Measurements from ENCODE around the gene ATXN1. TPM values are rescaled to one million over a fixed set of nuclear protein-coding genes. Genes with fewer than 3 reads are reported as not detected.
"Not testable (repeated sequence)": the region's sequence is repeated elsewhere in the genome, so short reads cannot be mapped to it uniquely, and the experiment has no call there.

Gene ATXN1
- total RNA-seq, 1 donor: 48.5 TPM

DNA sequence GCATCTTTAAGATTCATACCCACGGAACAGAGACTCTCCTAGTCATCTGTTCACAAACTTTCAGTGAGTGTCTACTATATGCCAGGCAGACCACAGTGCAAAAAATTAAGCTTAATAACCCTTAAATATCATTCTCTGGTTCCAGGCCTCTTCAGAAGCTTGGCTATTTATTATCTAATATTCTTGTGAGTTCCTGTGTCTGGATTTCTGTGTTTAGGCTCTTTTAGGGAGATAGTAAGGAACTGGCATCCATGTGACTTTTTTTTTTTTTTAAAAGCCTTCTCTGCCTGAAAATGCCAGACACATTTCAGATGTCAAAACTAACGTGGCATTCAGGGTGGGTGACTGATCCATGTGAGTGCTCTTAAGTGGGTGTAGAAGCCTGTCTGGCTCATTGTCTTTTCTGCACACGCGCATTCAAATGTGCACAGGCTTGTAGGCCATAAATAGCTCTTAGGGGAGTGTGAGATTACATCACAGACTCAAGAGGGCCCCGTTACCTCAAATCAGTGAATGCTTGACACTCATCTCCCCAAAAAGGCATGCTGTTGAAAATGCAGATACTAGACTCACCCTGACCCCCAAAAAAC, 380.9 kb downstream of the ATXN1 start:
- Histone ChIP-seq H3K9me3 (ENCODE audit: low read depth, low read length) (no peaks in the 10 kb centered on the region), H3K27ac (ENCODE audit: low read depth, low read length) (no peak overlapping the region), H4K20me1 (ENCODE audit: insufficient read depth, low read length) (peaks cover 3% of the 10 kb centered on the region), H3K4me1 (ENCODE audit: insufficient read depth, low read length) (no peaks in the 10 kb centered on the region), H3K4me2 (ENCODE audit: insufficient read depth, low read length) (no peak overlapping the region), H3K4me3 (ENCODE audit: insufficient read depth, low read length) (no peak overlapping the region), H2AFZ (ENCODE audit: low read length) (no peak overlapping the region), H3K27me3 (ENCODE audit: insufficient read depth, low read length) (no peaks in the 10 kb centered on the region), H3K36me3 (ENCODE audit: insufficient read depth, low read length) (no peaks in the 10 kb centered on the region), H3K79me2 (ENCODE audit: insufficient read depth, low read length) (no peaks in the 10 kb centered on the region)
- TF ChIP-seq CTCF (IDR thresholded peaks at IDR 0.05; ENCODE audit: extremely low read depth, low read depth, low read length): no peak
- DNase-seq (ENCODE audit: insufficient read length, low spot score, missing footprints): no peak

GRCh38 chr6:16378360-16378759, 382.9 kb downstream of the ATXN1 start:
- not testable (repeated sequence) for H3K36me3 ChIP-seq (ENCODE audit: insufficient read depth, low read length); H2AFZ ChIP-seq (ENCODE audit: low read length); H3K4me1 ChIP-seq (ENCODE audit: insufficient read depth, low read length); H4K20me1 ChIP-seq (ENCODE audit: insufficient read depth, low read length); H3K27ac ChIP-seq (ENCODE audit: low read depth, low read length); H3K79me2 ChIP-seq (ENCODE audit: insufficient read depth, low read length); DNase-seq (ENCODE audit: insufficient read length, low spot score, missing footprints); H3K4me3 ChIP-seq (ENCODE audit: insufficient read depth, low read length); H3K27me3 ChIP-seq (ENCODE audit: insufficient read depth, low read length); H3K9me3 ChIP-seq (ENCODE audit: low read depth, low read length); H3K4me2 ChIP-seq (ENCODE audit: insufficient read depth, low read length)

DNA sequence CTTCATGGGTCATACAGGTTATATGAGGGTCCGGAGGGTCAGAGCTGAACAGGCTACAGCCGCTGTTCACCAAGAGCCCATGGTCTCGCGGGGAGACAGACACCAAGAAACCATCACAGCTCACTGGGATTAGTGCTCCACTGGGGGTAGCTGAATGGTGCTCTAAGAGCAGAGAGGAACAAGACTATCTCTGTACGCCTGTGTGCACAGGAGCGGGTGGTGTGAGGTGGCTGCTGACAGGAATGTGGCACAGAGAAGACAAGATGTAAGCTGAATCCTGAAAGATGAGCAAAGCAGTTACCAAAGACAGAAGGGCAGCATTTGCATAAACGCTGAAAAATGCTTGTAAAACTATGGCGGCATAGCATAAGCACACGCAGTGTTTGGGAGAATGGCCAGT, 383.8 kb downstream of the ATXN1 start:
- no peak for DNase-seq (ENCODE audit: insufficient read length, low spot score, missing footprints)
- peaks cover 6% of the 10 kb centered on the region for H4K20me1 ChIP-seq (ENCODE audit: insufficient read depth, low read length)
- H3K4me3 ChIP-seq (ENCODE audit: insufficient read depth, low read length): no peak overlapping the region
- no peak overlapping the region for H3K4me2 ChIP-seq (ENCODE audit: insufficient read depth, low read length)
- H3K27ac ChIP-seq (ENCODE audit: low read depth, low read length): no peak overlapping the region
- no peaks in the 10 kb centered on the region for H3K36me3 ChIP-seq (ENCODE audit: insufficient read depth, low read length)
- H2AFZ ChIP-seq (ENCODE audit: low read length): no peak overlapping the region
- H3K9me3 ChIP-seq (ENCODE audit: low read depth, low read length): no peaks in the 10 kb centered on the region
- TF ChIP-seq CTCF (IDR thresholded peaks at IDR 0.05; ENCODE audit: extremely low read depth, low read depth, low read length): no peak
- no peaks in the 10 kb centered on the region for H3K27me3 ChIP-seq (ENCODE audit: insufficient read depth, low read length)
- H3K79me2 ChIP-seq (ENCODE audit: insufficient read depth, low read length): no peaks in the 10 kb centered on the region
- no peaks in the 10 kb centered on the region for H3K4me1 ChIP-seq (ENCODE audit: insufficient read depth, low read length)

- no peaks in the 10 kb centered on the region for H3K27me3 ChIP-seq (ENCODE audit: insufficient read depth, low read length)
- no peak overlapping the region for H3K4me2 ChIP-seq (ENCODE audit: insufficient read depth, low read length)
These were observed 385.4 kb downstream of the ATXN1 start for GRCh38 chr6:16375843-16376242.

More at GRCh38 chr6:16375843-16376242, 385.4 kb downstream of the ATXN1 start:
- Histone ChIP-seq H3K36me3 (ENCODE audit: insufficient read depth, low read length) (no peaks in the 10 kb centered on the region), H3K9me3 (ENCODE audit: low read depth, low read length) (no peaks in the 10 kb centered on the region), H3K4me3 (ENCODE audit: insufficient read depth, low read length) (no peak overlapping the region), H3K27ac (ENCODE audit: low read depth, low read length) (no peak overlapping the region), H3K4me1 (ENCODE audit: insufficient read depth, low read length) (no peaks in the 10 kb centered on the region), H4K20me1 (ENCODE audit: insufficient read depth, low read length) (peaks cover 6% of the 10 kb centered on the region), H3K79me2 (ENCODE audit: insufficient read depth, low read length) (no peaks in the 10 kb centered on the region), H2AFZ (ENCODE audit: low read length) (no peak overlapping the region)
- no peak for TF ChIP-seq CTCF (IDR thresholded peaks at IDR 0.05; ENCODE audit: extremely low read depth, low read depth, low read length)
- DNase-seq (ENCODE audit: insufficient read length, low spot score, missing footprints): no peak
